ENCODE results near the gene DMBX1. TPM values are rescaled to one million over a fixed set of nuclear protein-coding genes. Genes with fewer than 3 reads are reported as not detected.

The DMBX1 gene
- total RNA-seq, 4 donors from 2014 or later, result not detected

DNA sequence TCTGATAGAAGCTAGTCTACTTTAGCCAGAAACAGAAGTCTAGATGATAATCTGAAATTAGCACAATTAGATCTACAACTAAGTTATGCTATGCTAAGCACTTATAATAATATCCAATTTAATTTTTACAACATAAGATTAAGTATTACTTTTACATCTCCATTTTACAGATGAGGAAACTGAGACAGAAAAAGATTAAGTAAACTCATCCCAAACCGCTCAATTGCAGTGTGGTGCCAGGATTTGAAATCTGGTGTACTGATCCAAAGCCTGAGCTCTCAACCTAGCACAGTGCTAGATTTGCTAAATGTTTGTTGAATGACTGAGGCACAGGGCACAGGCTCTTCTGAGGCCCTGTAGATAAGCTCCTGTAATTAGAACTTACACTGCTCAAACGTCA is 48.0 kb downstream of the DMBX1 start:
- 77% methylated on average over 2 of the region's 2 CpGs for WGBS
- H3K27me3 ChIP-seq, result peaks cover 0 to 17% (median 0%) of the 10 kb centered on the region in 4 donors
- no peak for DNase-seq (ENCODE audit: extremely low spot score)
- TF ChIP-seq EP300 (IDR thresholded peaks at IDR 0.05), result no peak
- TF ChIP-seq POLR2A (IDR thresholded peaks at IDR 0.05; ENCODE audit: low read depth), result no peak
- no peak overlapping the region for H3K27ac ChIP-seq (replicated peaks in 1 of 4)
- intact Hi-C loops (cut with DNase I), result no loop called here
- no peaks in the 10 kb centered on the region for H3K9me3 ChIP-seq
- H3K4me3 ChIP-seq, result no peak overlapping the region
- no peaks in the 10 kb centered on the region for H3K36me3 ChIP-seq
- H3K4me1 ChIP-seq, result peaks cover 5 to 11% (median 10%) of the 10 kb centered on the region in 4 donors

- Histone ChIP-seq H3K27me3 (peaks cover 0 to 19% (median 0%) of the 10 kb centered on the region in 4 donors), H3K27ac (replicated peaks in 1 of 4) (no peak overlapping the region), H3K9me3 (no peaks in the 10 kb centered on the region), H3K4me1 (peaks cover 2 to 8% (median 7%) of the 10 kb centered on the region in 4 donors), H3K36me3 (no peaks in the 10 kb centered on the region), H3K4me3 (no peak overlapping the region)
- DNase-seq (ENCODE audit: extremely low spot score), result no peak
- WGBS, result 75% methylated on average over 2 of the region's 2 CpGs
- intact Hi-C loops (cut with DNase I), result no loop called here
- TF ChIP-seq CTCF (IDR thresholded peaks at IDR 0.05) (no peak), EP300 (IDR thresholded peaks at IDR 0.05) (no peak), POLR2A (IDR thresholded peaks at IDR 0.05; ENCODE audit: low read depth) (no peak), POLR2AphosphoS5 (IDR thresholded peaks at IDR 0.05) (no peak)
Observed at GRCh38 chr1:46538147-46538546, 48.5 kb downstream of the DMBX1 start.

Other genes with a start within 250 kb of the DMBX1 start
- 1 to 10 TPM in 1 of 4 donors, not detected in 3; 1.2 TPM for gene RAD54L, start 242.1 kb upstream of the DMBX1 start, total RNA-seq
- 10 to 100 TPM; 59.0 to 81.1 (median 75.8) TPM for gene LRRC41, start 186.2 kb upstream of the DMBX1 start, total RNA-seq
- 100 to 1,000 TPM; 148 to 412 (median 283) TPM for gene UQCRH, start 186.1 kb upstream of the DMBX1 start, total RNA-seq
- 10 to 100 TPM; 14.5 to 20.7 (median 16.2) TPM for gene NSUN4, start 149.0 kb upstream of the DMBX1 start, total RNA-seq
- 10 to 100 TPM in 1 of 4 donors, 1 to 10 TPM in 3; 3.7 to 10.6 (median 8.4) TPM for gene FAAH, start 95.5 kb upstream of the DMBX1 start, total RNA-seq
- gene KNCN, start 61.8 kb downstream of the DMBX1 start, total RNA-seq, result not detected
- gene MKNK1, start 114.4 kb downstream of the DMBX1 start, total RNA-seq, result 10 to 100 TPM; 27.7 to 37.0 (median 29.3) TPM
- gene MOB3C, start 127.0 kb downstream of the DMBX1 start, total RNA-seq, result 10 to 100 TPM; 19.5 to 27.0 (median 24.4) TPM
- 10 to 100 TPM; 64.4 to 88.0 (median 68.5) TPM for gene ATPAF1, start 178.5 kb downstream of the DMBX1 start, total RNA-seq
- not detected for gene TEX38, start 182.0 kb downstream of the DMBX1 start, total RNA-seq
- 100 to 1,000 TPM in 2 of 4 donors, 10 to 100 TPM in 2; 83.5 to 113 (median 104) TPM for gene EFCAB14, start 229.3 kb downstream of the DMBX1 start, total RNA-seq